Psoas muscle (tissue), 8 donors: ENCODE results near the gene RBFOX2. TPM values are rescaled to one million over a fixed set of nuclear protein-coding genes. Genes with fewer than 3 reads are reported as not detected.

Experiments
- ATAC-seq, 4 donors: fragments of 200-7000 bp; cut with Tn5 transposase; one replicate each; pipeline ENCODE4 v1.9.1; 2020; ENCODE audit warnings: moderate library complexity in 3 of 4, mild to moderate bottlenecking in 2 of 4
- DNase-seq, 2 donors: peaks; one replicate each; pipeline ENCODE4 v3.0.0-alpha.2; 2020
- H3K27ac ChIP-seq: fragments of 200-600 bp; one replicate; pipeline ENCODE4 v1.8.0; 2022
- H3K27me3 ChIP-seq, 3 donors: fragments of 200-600 bp in 1 of 3; one replicate each; pipeline versions ENCODE4 v1.6.1 to v1.8.0; 2013 to 2022; ENCODE audit warnings: low read length in 2 of 3, mild to moderate bottlenecking in 2 of 3, moderate library complexity in 1 of 3; ENCODE audit not compliant: insufficient read depth in 3 of 3
- H3K36me3 ChIP-seq, 2 donors: fragments of 200-600 bp in 1 of 2; one replicate each; pipeline versions ENCODE4 v1.6.1 to v1.8.0; 2013 to 2022; ENCODE audit warnings: low read depth in 1 of 2, mild to moderate bottlenecking in 1 of 2, moderate library complexity in 1 of 2; ENCODE audit not compliant: insufficient read depth in 1 of 2
- H3K4me1 ChIP-seq: fragments of 200-600 bp; one replicate; pipeline ENCODE4 v1.8.0; 2022
- H3K4me3 ChIP-seq: fragments of 200-600 bp; one replicate; pipeline ENCODE4 v1.8.0; 2022; ENCODE audit warnings: mild to moderate bottlenecking
- H3K9me3 ChIP-seq: fragments of 200-600 bp; one replicate; pipeline ENCODE4 v1.8.0; 2022
- CTCF ChIP-seq: fragments of 200-600 bp; IDR thresholded peaks from one replicate; pipeline ENCODE4 v1.8.0; 2022; ENCODE audit warnings: antibody characterized with exemption
- WGBS, 3 donors: extraction: QIAGEN DNeasy Blood & Tissue Kit; methylation state at CpG; one replicate each; pipeline versions ENCODE4 v1.1.6 to v1.1.7; 2013; 5-methylcytosine and 5-hydroxymethylcytosine counted together
- intact Hi-C, 2 donors: fragments of 100-400 bp; cut with DNase I; formaldehyde crosslinking; loops; one replicate each; pipeline versions ENCODE4 v1.11.0 to v1.14.2; 2022
- polyA plus RNA-seq, 3 donors: library from polyadenylated mRNA; stranded (reverse); fragments of 200-250 nt; gene quantifications; one replicate each; pipeline ENCODE4 v1.2.3, GENCODE V29; 2013
- total RNA-seq, 4 donors: library from RNA; stranded (reverse); fragmentation: NEBNext Ultra II Directional in 2 of 4; extraction: Animal tissue kit (Norgen Biotek cat#: 25700) in 2 of 4; gene quantifications; one replicate each; pipeline versions ENCODE4 v1.2.1 to v1.2.4, GENCODE V29; 2021 to 2023
- donor health status: healthy with polysubstance abuse.
- donor health status: DM: no; HTN: no; CAD: no; lungs with moderate emphysema.
- donor health status: Bipolar disorder and iron deficiency.
- donor health status: healthy.
- donor health status: DM: yes; HTN: yes; CAD: no.
- donor health status: DM: no; HTN: no; CAD: no.
- donor health status: DM: no; HTN: no; CAD: no.
- donor health status: DM: yes; HTN: yes; CAD: no.

Gene RBFOX2
- total and polyA plus RNA-seq, 7 donors, result 7.7 to 50.4 (median 28.4) TPM

- no peak for DNase-seq
- Histone ChIP-seq H3K4me1 (peaks cover 34% of the 10 kb centered on the region), H3K36me3 (peaks cover 0 to 18% of the 10 kb centered on the region in 2 donors), H3K9me3 (no peaks in the 10 kb centered on the region), H3K27me3 (no peaks in the 10 kb centered on the region), H3K27ac (no peak overlapping the region), H3K4me3 (no peak overlapping the region)
- intact Hi-C loops, result no loop called here
- ATAC-seq, result no peak
- WGBS, 3 donors, result 84 to 88% (median 85%) methylated on average over 4 of the region's 4 CpGs
- TF ChIP-seq CTCF, result no peak
Measured at GRCh38 chr22:35777335-35777975, 251.2 kb downstream of the RBFOX2 start.

- Histone ChIP-seq H3K27ac (peak overlapping the region; percentile 0), H3K9me3 (no peaks in the 10 kb centered on the region), H3K36me3 (peaks cover 0 to 7% of the 10 kb centered on the region in 2 donors), H3K4me1 (peaks cover 19% of the 10 kb centered on the region), H3K4me3 (no peak overlapping the region), H3K27me3 (no peaks in the 10 kb centered on the region)
- ATAC-seq (no peak), DNase-seq (no peak)
- intact Hi-C loops, result no loop called here
- TF ChIP-seq CTCF, result no peak
- 40 to 84% (median 54%) methylated on average over 2 of the region's 2 CpGs for WGBS, 3 donors
Measured at GRCh38 chr22:35775339-35775738, 253.3 kb downstream of the RBFOX2 start.

- H3K4me3 ChIP-seq, result no peak overlapping the region
- ATAC-seq (peak in 3 of 4 donors; percentile 54 to 65 (median 55)), DNase-seq (no peak)
- intact Hi-C loops, result no loop called here
- no peak for TF ChIP-seq CTCF
- peak overlapping the region; percentile 17 for H3K27ac ChIP-seq
- peaks cover 0 to under 1% of the 10 kb centered on the region in 2 donors for H3K36me3 ChIP-seq
- no peaks in the 10 kb centered on the region for H3K27me3 ChIP-seq
- H3K9me3 ChIP-seq, result no peaks in the 10 kb centered on the region
- H3K4me1 ChIP-seq, result peaks cover 25% of the 10 kb centered on the region
Measured at GRCh38 chr22:35769974-35770373, 258.6 kb downstream of the RBFOX2 start.

- TF ChIP-seq CTCF, result no peak
- peak in 3 of 4 donors; percentile 44 to 57 (median 53) for ATAC-seq
- no peaks in the 10 kb centered on the region for H3K27me3 ChIP-seq
- no peaks in the 10 kb centered on the region for H3K9me3 ChIP-seq
- WGBS, 3 donors, result 55 to 64% (median 58%) methylated on average over 10 of the region's 10 CpGs
- intact Hi-C loops, result no loop called here
- DNase-seq, result no peak
- H3K27ac ChIP-seq, result peak overlapping the region; percentile 7
- H3K36me3 ChIP-seq, result peaks cover 0 to 17% of the 10 kb centered on the region in 2 donors
- H3K4me1 ChIP-seq, result peaks cover 25% of the 10 kb centered on the region
- H3K4me3 ChIP-seq, result no peak overlapping the region
Measured at GRCh38 chr22:35766654-35767580, 261.7 kb downstream of the RBFOX2 start.
